ENCODE data around the gene NME4.
A peak's percentile ranks its signal among the peaks of the same experiment; 100 is the strongest.
"Not testable (repeated sequence)": the region's sequence is repeated elsewhere in the genome, so short reads cannot be mapped to it uniquely, and the experiment has no call there.

Gene NME4

GRCh38 chr16:397135-397661 is at the start of gene NME4:
NME4 (plus strand) TSS chr16:397199; CDS start chr16:397223, 24 bp downstream.
- TF ChIP-seq CTCF (IDR thresholded peaks at IDR 0.05; ENCODE audit: low read depth, low read length): no peak
- no peak for DNase-seq (ENCODE audit: extremely low read depth, low read depth)

- no peak for DNase-seq (ENCODE audit: extremely low read depth, low read depth)
- no peak for TF ChIP-seq CTCF (IDR thresholded peaks at IDR 0.05; ENCODE audit: low read depth, low read length)
These were observed 49.8 kb upstream of the NME4 start for GRCh38 chr16:347203-347602.

DNA sequence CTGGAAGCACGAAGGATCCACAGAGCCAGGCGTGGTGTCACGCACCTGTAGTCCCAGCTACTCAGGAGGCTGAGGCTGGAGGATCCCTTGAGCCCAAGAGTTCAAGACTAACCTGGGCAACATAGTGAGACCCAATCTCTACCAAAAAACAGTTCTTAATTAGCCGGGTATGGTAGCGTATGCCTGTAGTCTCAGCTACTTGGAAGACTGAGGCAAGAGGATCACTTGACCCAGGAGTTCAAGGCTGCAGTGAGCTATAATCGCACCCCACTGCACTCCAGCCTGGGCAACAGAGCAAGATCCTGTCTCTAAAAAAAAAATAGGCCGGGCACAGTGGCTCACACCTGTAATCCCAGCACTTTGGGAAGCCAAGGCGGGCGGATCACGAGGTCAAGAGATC is 48.5 kb upstream of the NME4 start:
- not testable (repeated sequence) for DNase-seq (ENCODE audit: extremely low read depth, low read depth)

- TF ChIP-seq CTCF (IDR thresholded peaks at IDR 0.05; ENCODE audit: low read depth, low read length): no peak
- no peak for DNase-seq (ENCODE audit: extremely low read depth, low read depth)
These were observed 47.8 kb upstream of the NME4 start for GRCh38 chr16:349211-349610.

DNA sequence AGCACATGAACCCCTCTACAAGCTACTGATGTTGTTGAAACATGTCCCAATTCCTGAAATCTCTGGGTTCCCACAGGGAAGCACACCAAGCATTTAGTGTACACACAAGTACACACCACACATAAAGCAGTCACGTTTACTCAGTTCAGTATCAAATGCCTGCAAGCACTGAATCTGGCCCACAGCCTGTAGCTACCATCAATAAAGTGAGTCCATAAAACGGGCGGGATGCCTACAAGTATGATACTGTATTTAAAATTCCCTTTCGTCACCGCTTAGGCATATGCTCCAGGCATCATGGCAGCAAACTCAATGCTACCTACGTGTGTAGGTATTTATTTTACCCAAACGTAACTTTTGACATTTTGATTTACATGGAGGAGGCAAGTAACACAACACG is 46.8 kb upstream of the NME4 start:
- no peak for DNase-seq (ENCODE audit: extremely low read depth, low read depth)
- no peak for TF ChIP-seq CTCF (IDR thresholded peaks at IDR 0.05; ENCODE audit: low read depth, low read length)

DNA sequence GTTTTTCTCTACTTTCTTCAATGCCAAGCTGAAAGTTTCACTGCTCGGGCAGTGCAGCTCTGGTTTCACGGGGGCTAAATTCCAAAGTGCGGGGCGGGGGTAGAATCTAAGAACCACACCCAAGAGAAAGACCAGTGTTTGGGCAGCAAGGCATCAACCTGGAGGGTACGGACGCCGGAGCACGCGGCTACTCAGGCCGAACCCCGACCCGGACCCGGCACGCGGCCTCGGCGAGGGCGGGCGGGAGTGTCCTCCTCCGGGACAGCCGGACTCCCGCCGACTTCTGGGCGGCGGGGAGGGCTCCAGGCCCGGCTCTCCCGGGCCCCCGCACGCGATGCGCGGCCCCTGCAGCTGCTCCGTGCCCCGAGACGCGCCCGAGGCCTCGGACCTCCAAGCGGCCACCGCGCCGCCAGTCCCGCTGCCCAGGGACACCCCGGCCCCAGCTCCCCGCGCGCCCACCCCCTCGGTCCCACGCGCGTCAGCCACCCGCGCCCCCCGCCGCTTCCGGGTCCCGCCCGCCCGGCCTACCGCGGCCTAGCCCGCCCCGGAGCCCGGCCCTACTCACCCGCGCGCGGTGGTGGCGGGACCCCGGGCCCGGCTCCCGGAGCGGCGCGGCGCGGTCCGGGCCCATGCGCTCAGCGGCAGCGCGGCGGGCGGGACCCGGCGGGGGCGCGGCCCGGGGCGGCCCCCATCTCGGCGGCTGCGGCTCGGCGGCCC is 45.0 kb upstream of the NME4 start:
- no peak for DNase-seq (ENCODE audit: extremely low read depth, low read depth)
- TF ChIP-seq CTCF (IDR thresholded peaks at IDR 0.05; ENCODE audit: low read depth, low read length): no peak

- TF ChIP-seq CTCF (IDR thresholded peaks at IDR 0.05; ENCODE audit: low read depth, low read length): peak; percentile 17
- DNase-seq (ENCODE audit: extremely low read depth, low read depth): peak; percentile 80
These were observed 44.2 kb upstream of the NME4 start, which contains the start of gene AXIN1 for GRCh38 chr16:352547-353403. AXIN1 (minus strand) TSS chr16:352723; CDS start chr16:347025, 5,698 bp downstream.

Data from AG09319 (cell line).